Measurements from ENCODE around the gene ZNRF1.

- TF ChIP-seq CTCF (IDR thresholded peaks at IDR 0.05), result no peak
- no peak for TF ChIP-seq POLR2AphosphoS5 (IDR thresholded peaks at IDR 0.05)
- no peak for TF ChIP-seq POLR2A (IDR thresholded peaks at IDR 0.05)
Measured at GRCh38 chr16:75014318-75014717, 15.5 kb downstream of the ZNRF1 start.

All from breast epithelium (tissue), 3 donors.